Measurements from ENCODE around the gene APBA2.
A peak's percentile ranks its signal among the peaks of the same experiment; 100 is the strongest.

APBA2 gene

DNA sequence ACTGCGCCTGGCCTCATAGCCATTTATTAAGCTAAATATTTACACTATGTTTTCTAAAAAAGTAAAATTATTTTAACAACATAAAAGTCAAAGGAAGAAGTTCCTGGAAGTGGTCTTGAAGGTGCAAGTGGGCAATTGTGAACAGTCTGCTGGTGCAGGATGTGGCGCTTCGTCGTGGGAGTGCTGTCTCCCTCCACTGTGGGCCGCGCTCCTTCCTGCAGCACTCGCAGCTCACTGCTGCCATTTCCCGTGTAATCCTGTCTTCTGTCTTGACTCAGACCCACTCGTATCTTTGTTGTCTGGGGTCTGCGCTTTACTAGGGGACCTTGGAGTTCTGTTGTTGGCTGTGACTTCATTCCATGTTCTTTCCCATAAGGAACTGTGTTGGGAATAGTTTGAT, 56.3 kb downstream of the APBA2 start:
- DNase-seq, result no peak

GRCh38 chr15:28942571-28942970, 56.8 kb downstream of the APBA2 start:
- DNase-seq, result no peak

DNA sequence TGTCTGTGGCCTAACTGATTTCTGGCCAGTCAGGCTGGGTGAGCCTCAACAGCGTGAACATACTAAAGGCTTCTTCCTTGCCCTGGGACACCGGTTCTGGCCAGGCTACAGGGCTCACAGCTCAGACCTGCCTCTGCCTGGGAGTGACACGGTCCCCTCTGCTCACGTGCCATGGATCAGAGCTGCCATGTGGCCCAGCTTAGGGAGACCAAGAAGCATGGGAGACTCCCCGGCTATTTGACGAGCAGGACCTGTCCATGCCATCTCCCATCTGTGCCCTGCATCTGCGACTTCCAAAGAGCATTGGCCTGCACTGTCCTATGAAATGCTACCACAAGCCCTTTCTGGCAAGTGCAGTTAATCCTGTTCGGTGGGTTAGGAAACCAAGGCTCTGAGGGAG, 57.4 kb downstream of the APBA2 start:
- DNase-seq, result no peak

DNA sequence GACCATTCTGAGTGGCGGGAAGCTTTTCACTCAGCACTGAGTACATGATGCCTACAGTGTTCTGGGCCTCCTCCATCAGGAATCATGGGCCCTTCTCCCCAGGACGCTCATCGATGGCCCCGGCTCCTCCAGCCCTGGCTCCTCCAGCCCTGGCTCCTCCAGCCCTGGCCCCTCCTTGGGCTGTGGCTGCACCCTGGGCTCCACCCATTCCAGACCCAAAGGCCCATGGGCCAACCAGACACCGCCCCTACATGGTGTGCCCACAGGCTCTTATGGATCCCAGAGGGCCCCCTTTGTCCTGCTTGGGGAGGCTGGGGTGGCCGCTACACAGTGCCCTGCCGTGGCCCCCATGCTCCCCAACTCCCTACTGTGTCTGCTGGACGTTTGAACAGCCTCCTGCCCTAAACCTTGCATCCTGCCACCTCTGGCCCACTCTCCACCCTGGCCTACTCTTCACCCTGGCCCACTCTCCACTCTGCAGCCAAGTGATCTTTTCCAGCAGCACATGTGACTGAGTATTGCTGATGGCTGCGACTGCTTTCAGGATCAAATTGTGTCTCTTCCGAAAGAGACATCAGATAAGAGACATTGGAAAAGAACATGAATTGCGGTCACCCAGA, 57.9 kb downstream of the APBA2 start:
- no peak for DNase-seq

- no peak for DNase-seq
Observed at GRCh38 chr15:28944286-28944685, 58.5 kb downstream of the APBA2 start.

DNA sequence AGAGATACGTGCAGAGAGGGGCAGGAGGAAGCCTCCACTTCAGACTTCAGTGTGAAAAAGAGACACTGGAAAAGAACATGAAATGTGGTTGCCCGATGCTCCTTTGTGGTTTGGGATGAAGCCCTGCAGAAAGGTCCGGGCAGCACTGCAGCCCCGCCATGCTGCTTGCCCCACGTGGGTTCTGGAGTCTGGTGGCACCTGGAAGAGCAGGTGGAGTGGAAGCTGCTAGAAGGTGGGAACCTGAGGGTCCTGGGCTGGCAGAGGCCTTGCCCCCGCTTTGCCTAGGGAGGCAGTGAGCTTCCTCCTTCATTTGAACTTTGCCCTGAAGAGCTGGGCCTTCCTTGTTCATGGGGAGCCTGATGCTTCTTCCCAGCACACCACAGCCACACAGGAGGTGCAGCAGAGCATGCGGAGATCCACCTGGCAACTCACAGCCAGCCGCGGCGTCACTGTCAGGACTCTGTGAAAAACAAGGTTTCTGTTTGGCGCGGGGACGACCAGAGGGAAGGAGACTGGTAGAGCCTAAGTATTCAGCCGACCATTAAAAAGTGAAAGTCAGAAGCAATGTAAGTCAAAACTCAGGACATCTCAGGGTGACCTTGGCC, 59.0 kb downstream of the APBA2 start:
- no peak for DNase-seq

GRCh38 chr15:28945626-28946230, 60.0 kb downstream of the APBA2 start:
- DNase-seq, result no peak

- no peak for DNase-seq
Observed at GRCh38 chr15:28946803-28947202, 61.0 kb downstream of the APBA2 start.

DNA sequence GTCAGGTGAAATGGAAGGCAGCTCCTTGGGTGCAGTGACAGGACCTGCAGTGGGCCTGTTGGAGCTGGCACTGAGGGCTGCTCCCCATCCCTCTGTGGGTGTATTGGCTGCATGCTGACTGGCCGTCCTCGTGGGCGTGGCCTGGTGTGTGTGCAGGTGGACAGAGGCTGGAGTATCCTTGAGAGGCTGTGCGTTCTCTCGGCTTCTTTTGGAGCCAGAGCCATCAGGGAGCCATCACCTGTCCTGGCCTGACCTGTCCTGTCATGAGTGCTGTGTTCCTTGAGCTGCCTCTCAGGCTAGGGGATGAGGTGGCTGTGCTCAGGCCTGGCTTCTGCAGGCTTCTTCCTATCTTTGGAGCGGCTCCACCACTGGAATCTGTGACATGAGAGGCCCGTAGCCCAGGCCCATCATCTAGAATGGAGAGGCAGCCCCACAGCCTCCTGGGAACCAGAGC, 61.5 kb downstream of the APBA2 start:
- DNase-seq, result no peak

GRCh38 chr15:28948036-28948435, 62.3 kb downstream of the APBA2 start:
- no peak for DNase-seq

GRCh38 chr15:28950916-28951315, 65.1 kb downstream of the APBA2 start:
- no peak for DNase-seq

GRCh38 chr15:28952666-28953491, 67.1 kb downstream of the APBA2 start:
- no peak for DNase-seq

GRCh38 chr15:28953573-28954195, 67.9 kb downstream of the APBA2 start:
- DNase-seq, result no peak

GRCh38 chr15:28954466-28955159, 68.8 kb downstream of the APBA2 start:
- DNase-seq, result no peak

GRCh38 chr15:28955160-28955992, 69.6 kb downstream of the APBA2 start:
- DNase-seq, result no peak

DNA sequence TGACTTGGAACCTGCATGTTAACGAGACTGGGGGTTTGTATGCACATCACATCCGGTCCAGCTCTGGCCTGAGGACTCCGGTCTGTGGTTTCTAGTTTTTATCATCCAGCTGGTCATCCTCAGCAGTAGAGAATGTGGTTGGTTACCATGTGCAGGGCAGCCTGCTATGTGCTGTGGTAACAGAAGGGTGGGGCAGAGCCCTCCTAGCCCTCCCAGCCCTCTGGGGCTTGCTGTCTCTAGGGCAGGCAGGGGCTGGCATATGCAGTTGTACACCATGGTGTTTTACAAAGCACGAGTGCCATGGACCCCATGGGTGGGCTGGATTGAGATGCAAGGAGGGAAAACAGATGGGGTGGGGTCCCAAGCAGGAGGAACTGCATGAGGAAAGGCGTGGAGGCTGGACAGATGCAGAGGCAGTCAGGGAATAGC, 70.2 kb downstream of the APBA2 start:
- DNase-seq, result no peak

GRCh38 chr15:28956491-28956890, 70.7 kb downstream of the APBA2 start:
- DNase-seq, result no peak

- peak in 1 of 3 donors; percentile 0 for DNase-seq
Observed at GRCh38 chr15:28957606-28958498, 72.1 kb downstream of the APBA2 start.

GRCh38 chr15:28959326-28959725, 73.6 kb downstream of the APBA2 start:
- DNase-seq, result no peak

DNA sequence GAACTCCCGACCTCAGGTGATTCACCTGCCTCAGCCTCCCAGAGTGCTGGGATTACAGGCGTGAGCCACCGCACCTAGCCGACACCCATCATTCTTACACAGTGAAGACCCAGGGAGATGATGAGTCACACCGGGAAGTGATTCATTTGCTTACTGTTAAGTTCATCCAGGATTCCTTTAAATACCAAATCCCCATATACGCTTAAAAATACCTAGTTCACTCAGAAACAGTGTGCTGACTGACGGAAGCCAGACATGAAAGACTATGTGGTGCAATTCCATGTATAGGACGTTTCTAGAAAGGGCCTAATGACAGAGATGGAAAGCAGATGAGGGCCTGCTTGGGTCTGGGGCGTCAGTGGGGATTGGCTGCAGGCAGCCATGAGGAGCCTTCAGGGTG, 75.2 kb downstream of the APBA2 start:
- DNase-seq, result no peak
